Stimulated activated CD8-positive, alpha-beta memory T cell treated with anti-CD3 and anti-CD28 coated beads, Interleukin-4, amount 100 ng/mL, for 48 hours (primary cell): Measurements from ENCODE around the gene MTMR3.
"Not testable (repeated sequence)": the region's sequence is repeated elsewhere in the genome, so short reads cannot be mapped to it uniquely, and the experiment has no call there.

Experiments
- DNase-seq: peaks from one replicate; pipeline ENCODE4 v3.0.0-alpha.2; 2020

The MTMR3 gene

GRCh38 chr22:30031328-30031727 lies 148.4 kb downstream of the MTMR3 start:
- DNase-seq, result no peak

GRCh38 chr22:30031764-30032455 lies 148.9 kb downstream of the MTMR3 start:
- no peak for DNase-seq

GRCh38 chr22:30033137-30033536 lies 150.2 kb downstream of the MTMR3 start:
- no peak for DNase-seq

- no peak for DNase-seq
Observed at GRCh38 chr22:30033901-30034300, 150.9 kb downstream of the MTMR3 start.

GRCh38 chr22:30036656-30037055 lies 153.7 kb downstream of the MTMR3 start:
- no peak for DNase-seq

- no peak for DNase-seq
Observed at GRCh38 chr22:30038219-30038618, 155.2 kb downstream of the MTMR3 start.

GRCh38 chr22:30040499-30041260 lies 157.7 kb downstream of the MTMR3 start:
- DNase-seq, result peak; percentile 12

- DNase-seq, result no peak
Observed at GRCh38 chr22:30041475-30041874, 158.5 kb downstream of the MTMR3 start.

- DNase-seq, result no peak
Observed at GRCh38 chr22:30041881-30042280, 158.9 kb downstream of the MTMR3 start.

- DNase-seq, result no peak
Observed at GRCh38 chr22:30043161-30043560, 160.2 kb downstream of the MTMR3 start.

- no peak for DNase-seq
Observed at GRCh38 chr22:30044369-30044768, 161.4 kb downstream of the MTMR3 start.

GRCh38 chr22:30044881-30045493 lies 162.0 kb downstream of the MTMR3 start:
- DNase-seq, result no peak

- no peak for DNase-seq
Observed at GRCh38 chr22:30045494-30045887, 162.5 kb downstream of the MTMR3 start.

- DNase-seq, result no peak
Observed at GRCh38 chr22:30045901-30046715, 163.1 kb downstream of the MTMR3 start.

GRCh38 chr22:30046716-30047363 lies 163.9 kb downstream of the MTMR3 start:
- no peak for DNase-seq

GRCh38 chr22:30047364-30047738 lies 164.4 kb downstream of the MTMR3 start:
- DNase-seq, result no peak

GRCh38 chr22:30048681-30049080 lies 165.7 kb downstream of the MTMR3 start:
- DNase-seq, result no peak

- DNase-seq, result no peak
Observed at GRCh38 chr22:30054067-30054763, 171.2 kb downstream of the MTMR3 start.

- DNase-seq, result no peak
Observed at GRCh38 chr22:30054764-30055069, 171.7 kb downstream of the MTMR3 start.

- DNase-seq, result no peak
Observed at GRCh38 chr22:30056015-30056414, 173.0 kb downstream of the MTMR3 start.

GRCh38 chr22:30057375-30057774 lies 174.4 kb downstream of the MTMR3 start:
- no peak for DNase-seq

- not testable (repeated sequence) for DNase-seq
Observed at GRCh38 chr22:30059346-30060020, 176.5 kb downstream of the MTMR3 start.
